K562 (cell line): ENCODE results near the gene B2M. TPM values are rescaled to one million over a fixed set of nuclear protein-coding genes. Genes with fewer than 3 reads are reported as not detected.

Source experiments
- ATAC-seq: fragments of 200-7000 bp; cut with Tn5 transposase; 3 replicates; pipeline ENCODE4 v1.9.1; 2020; ENCODE audit warnings: moderate library complexity
- BruUV-seq: library from RNA; stranded (reverse); fragments of 400-500 nt; replicated peaks from 2 replicates; lab custom pipeline; 2021; lab: Mats Ljungman, UMichigan
- CTCF ChIA-PET: fragments of 300-600 bp; formaldehyde crosslinking; extraction: SDS; loops from one replicate; lab custom pipeline; 2021; ENCODE audit warnings: low intra/inter-chr PET ratio; lab: Yijun Ruan, JAX
- POLR2A ChIA-PET: fragments of 300-600, 350-650 bp; sonication (Branson Sonifier 250); formaldehyde crosslinking; extraction: SDS; loops from one replicate; lab custom pipeline; 2021; ENCODE audit warnings: antibody characterized with exemption, inconsistent platforms; lab: Yijun Ruan, JAX
- DNase-seq, 4 experiments: peaks; one replicate each; pipeline versions ENCODE4 v3.0.0 to v3.0.0-alpha.2; 2011 to 2018; ENCODE audit warnings: low spot score in 3 of 4, mixed read lengths in 3 of 4; ENCODE audit errors: extremely low read depth in 1 of 4
- FAIRE-seq: peaks from 2 replicates; lab custom pipeline; 2011; peaks lifted over from hg19 to GRCh38; lab: Jason Lieb, UNC
- H2AFZ ChIP-seq: 2 replicates; pipeline ENCODE4 v1.6.0; 2011; ENCODE audit warnings: low read depth, low read length, control low read depth, inconsistent platforms
- H3K27ac ChIP-seq: fragments of 200-600 bp; 3 replicates; pipeline ENCODE4 v1.8.0; 2011; ENCODE audit warnings: low read depth, mild to moderate bottlenecking, control low read depth, inconsistent platforms, low read length, moderate library complexity, mixed read lengths; ENCODE audit errors: extremely low read depth
- H3K27me3 ChIP-seq, 2 experiments: fragments of 300-600 bp in 1 of 2; 2 replicates in 1 of 2; 3 replicates in 1 of 2; pipeline versions ENCODE4 v1.6.0 to v1.8.0; 2011; ENCODE audit warnings: inconsistent platforms in 2 of 2, low read length in 2 of 2, mild to moderate bottlenecking in 1 of 2, mixed read lengths in 1 of 2, moderate library complexity in 1 of 2; ENCODE audit not compliant: control insufficient read depth in 2 of 2, insufficient read depth in 2 of 2
- H3K36me3 ChIP-seq: fragments of 300-600 bp; 3 replicates; pipeline ENCODE4 v1.8.0; 2011; ENCODE audit warnings: mild to moderate bottlenecking, low read length, inconsistent platforms; ENCODE audit not compliant: control insufficient read depth, insufficient read depth
- H3K4me1 ChIP-seq, 2 experiments: fragments of 200-600 bp in 1 of 2; replicated peaks in 1 of 2; 2 replicates in 1 of 2; 3 replicates in 1 of 2; pipeline versions ENCODE4 v1.5.1 to v1.8.0; 2011; ENCODE audit warnings: inconsistent platforms in 2 of 2, low read length in 2 of 2, mild to moderate bottlenecking in 1 of 2, mixed read lengths in 1 of 2, moderate library complexity in 1 of 2; ENCODE audit not compliant: control insufficient read depth in 2 of 2, insufficient read depth in 2 of 2
- H3K4me2 ChIP-seq: 2 replicates; pipeline ENCODE4 v1.6.1; 2011; ENCODE audit warnings: low read length, control low read depth, inconsistent platforms, mixed read lengths; ENCODE audit not compliant: insufficient read depth
- H3K4me3 ChIP-seq: fragments of 200-600 bp; sonication (generic), shearing (Covaris generic); 2 replicates; pipeline ENCODE4 v1.5.1; 2016; ENCODE audit warnings: control low read depth, inconsistent platforms
- H3K79me2 ChIP-seq: fragments of 200-600 bp; 3 replicates; pipeline ENCODE4 v1.8.0; 2011; ENCODE audit warnings: low read length, inconsistent platforms; ENCODE audit not compliant: control insufficient read depth, insufficient read depth
- H3K9ac ChIP-seq, 2 experiments: 2 replicates each; pipeline versions ENCODE4 v1.6.0 to v1.6.1; 2011; ENCODE audit warnings: low read depth in 2 of 2, low read length in 2 of 2, control low read depth in 1 of 2, inconsistent platforms in 1 of 2, mild to moderate bottlenecking in 1 of 2, mixed read lengths in 1 of 2; ENCODE audit not compliant: insufficient read depth in 1 of 2
- H3K9me1 ChIP-seq: one replicate; pipeline ENCODE4 v1.6.0; 2011; ENCODE audit warnings: inconsistent platforms, mild to moderate bottlenecking, low read length, moderate library complexity; ENCODE audit not compliant: control insufficient read depth, insufficient read depth
- H3K9me3 ChIP-seq: replicated peaks from 2 replicates; pipeline ENCODE4 v1.5.1; 2011; ENCODE audit warnings: low read depth, low read length, inconsistent platforms; ENCODE audit not compliant: control insufficient read depth, insufficient read depth
- H4K20me1 ChIP-seq: replicated peaks from 2 replicates; pipeline ENCODE4 v1.6.1; 2011; ENCODE audit warnings: low read length, inconsistent platforms, mixed read lengths; ENCODE audit not compliant: control insufficient read depth, insufficient read depth
- ATF7 ChIP-seq: fragments of 450-650 bp; IDR thresholded peaks from 2 replicates; pipeline ENCODE4 v1.7.1; 2014; ENCODE audit warnings: mild to moderate bottlenecking, moderate library complexity
- KHSRP ChIP-seq: fragments of 450-650 bp; IDR thresholded peaks from 2 replicates; pipeline ENCODE4 v1.6.1; 2017
- NKRF ChIP-seq: fragments of 450-650 bp; IDR thresholded peaks from 2 replicates; pipeline ENCODE4 v1.6.1; 2016; ENCODE audit warnings: borderline replicate concordance
- ZNF175 ChIP-seq: fragments of 200-800 bp; sonication (Bioruptor generic); IDR thresholded peaks from 2 replicates; pipeline ENCODE4 v1.6.1; 2016; ENCODE audit warnings: low read depth, mild to moderate bottlenecking, missing genetic modification characterization, missing compliant biosample characterization
- ZNF212 ChIP-seq: fragments of 450-650 bp; formaldehyde crosslinking; IDR thresholded peaks from 2 replicates; pipeline ENCODE4 v1.4.0; 2020; ENCODE audit warnings: mild to moderate bottlenecking
- WGBS: fragments of 100-300 bp; shearing (Covaris generic); methylation state at CpG from one replicate; pipeline ENCODE4 v1.1.6; 2016; ENCODE audit warnings: low coverage, mixed read lengths; ENCODE audit not compliant: insufficient coverage; ENCODE audit errors: missing lambda C conversion rate; 5-methylcytosine and 5-hydroxymethylcytosine counted together
- in situ Hi-C: fragments of 300-500 bp; cut with MboI; formaldehyde crosslinking; loops from 4 replicates; pipeline ENCODE4 v1.15.0; 2018; ENCODE audit warnings: inconsistent platforms, mixed read lengths
- intact Hi-C: fragments of 100-400 bp; cut with micrococcal nuclease; formaldehyde crosslinking; loops from 2 replicates; pipeline ENCODE4 v1.14.2; 2022
- polyA plus RNA-seq, 8 experiments: library from polyadenylated mRNA; depleted of rRNA in 4 of 8; stranded (reverse) in 5 of 8; unstranded in 3 of 8; fragments of >200 nt; fragmentation: Nextera tagmentation in 2 of 8; fragmentation: Illumina TruSeq in 1 of 8; extraction: Ambion mirVana in 2 of 8; extraction: Trizol in 1 of 8; gene quantifications; 2 replicates each; pipeline versions ENCODE4 v1.2.1 to v1.2.3, GENCODE V29; 2011 to 2014; ENCODE audit warnings: inconsistent platforms in 1 of 8, missing spikeins in 1 of 8
- total RNA-seq, 7 experiments: library from RNA; depleted of rRNA in 6 of 7; stranded (reverse); fragments of >200 nt in 6 of 7; fragmentation: Illumina TruSeq in 2 of 7; extraction: Trizol in 2 of 7; gene quantifications; 2 replicates each; pipeline versions ENCODE4 v1.2.1 to v1.2.3, GENCODE V29; 2011 to 2021; ENCODE audit warnings: low replicate concordance in 1 of 7
- TF ChIP-seq, protein P1 (sequence below): fragments of 250-450 bp; sonication (Bioruptor Pico); IDR thresholded peaks from 2 replicates; pipeline ENCODE4 v1.5.0; 2020; ENCODE audit warnings: mild to moderate bottlenecking, borderline replicate concordance
- TF ChIP-seq, protein P2 (sequence below): fragments of 450-650 bp; IDR thresholded peaks from 2 replicates; pipeline ENCODE4 v1.6.1; 2014; ENCODE audit warnings: low read depth, mild to moderate bottlenecking, moderate library complexity, borderline replicate concordance
- TF ChIP-seq, protein P3 (sequence below): fragments of 450-650 bp; formaldehyde crosslinking; IDR thresholded peaks from 2 replicates; pipeline ENCODE4 v1.4.0; 2020; ENCODE audit warnings: mild to moderate bottlenecking, moderate library complexity
- TF ChIP-seq, protein P4 (sequence below): fragments of 250-450 bp; sonication (Bioruptor Pico); IDR thresholded peaks from 2 replicates; pipeline ENCODE4 v1.6.1; 2021; ENCODE audit warnings: mild to moderate bottlenecking

The B2M gene
- total and polyA plus RNA-seq, 9 of the 15 experiments (the other 6 are each of a cell fraction or from before 2014, with no cell fraction given) = 460 to 3,138 (median 1,032) TPM

DNA sequence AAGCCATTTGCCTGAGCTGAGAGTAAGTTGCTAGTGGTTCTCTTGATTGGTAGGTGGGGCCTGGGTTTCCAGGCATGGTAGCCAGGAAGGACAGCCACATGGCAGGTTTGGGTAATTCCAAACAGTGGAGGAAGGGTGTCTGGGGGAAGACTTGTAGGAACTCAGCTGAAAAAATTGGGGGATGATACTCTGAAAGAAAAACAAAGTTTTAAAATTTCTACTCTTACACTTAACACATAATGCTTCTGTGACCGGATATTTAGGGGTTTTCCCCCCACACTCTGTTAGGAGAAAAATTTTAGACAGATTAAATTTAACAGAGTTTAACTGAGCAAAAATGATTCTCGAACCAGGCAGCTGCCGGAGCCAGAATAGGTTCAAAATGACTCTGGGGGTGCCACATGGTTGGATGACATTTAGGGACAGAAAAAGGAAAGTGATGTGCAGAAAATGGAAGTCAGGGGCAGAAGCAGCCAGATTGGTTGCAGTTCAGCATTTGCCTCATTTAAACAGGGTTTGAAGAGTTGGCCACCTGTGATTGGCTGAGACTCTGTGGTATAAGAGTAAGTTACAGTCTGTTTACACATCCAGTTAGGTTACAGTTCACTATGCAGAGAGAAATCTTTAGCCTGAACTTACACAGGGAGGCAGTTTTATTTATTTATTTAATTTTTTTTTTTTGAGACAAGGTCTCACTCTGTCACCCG is 8.1 kb downstream of the B2M start:
- BruUV-seq = no TSS peak
- ChIA-PET POLR2A (interaction anchor here (0.7 to 4.0 kb wide), 4 partner anchors 8 to 1246 kb away, joined by 3 to 22 read pairs (median 7); partner anchors contain the start of gene TRIM69), CTCF (no interaction called here)
- Histone ChIP-seq H3K9me1 (peaks cover 3% of the 10 kb centered on the region), H2AFZ (no peak overlapping the region), H3K79me2 (peaks cover 9% of the 10 kb centered on the region), H3K9me3 (no peaks in the 10 kb centered on the region), H3K4me3 (no peak overlapping the region), H3K9ac (no peak overlapping the region), H3K27ac (peak overlapping the region; percentile 39; the same call in 2 of the 3 replicates), H3K36me3 (peaks cover 43% of the 10 kb centered on the region), H3K4me1 (no peaks in the 10 kb centered on the region; a peak in 3 of 5 replicates), H3K27me3 (no peaks in the 10 kb centered on the region), H3K4me2 (no peak overlapping the region), H4K20me1 (0 out of 2 replicates have a peak, but pooled peaks cover 4% of the 10 kb centered on the region)
- intact Hi-C loops (loop anchor here (10.0 kb wide), 2 partner anchors 125 to 205 kb away; no protein-coding TSS in a partner anchor), in situ Hi-C loops (no loop called here)
- peak in 1 of 4 experiments; percentile 13 for DNase-seq
- WGBS = 82% methylated on average over 4 of the region's 4 CpGs
- FAIRE-seq = no peak
- ATAC-seq = peak; percentile 74
- TF ChIP-seq ZNF212 (CRISPR knock-in tag) (no peak), ATF7 (no peak), KHSRP (peak; percentile 40), ZNF175 (CRISPR knock-in tag) (no peak), NKRF (no peak)
- TF ChIP-seq, protein P1, sequence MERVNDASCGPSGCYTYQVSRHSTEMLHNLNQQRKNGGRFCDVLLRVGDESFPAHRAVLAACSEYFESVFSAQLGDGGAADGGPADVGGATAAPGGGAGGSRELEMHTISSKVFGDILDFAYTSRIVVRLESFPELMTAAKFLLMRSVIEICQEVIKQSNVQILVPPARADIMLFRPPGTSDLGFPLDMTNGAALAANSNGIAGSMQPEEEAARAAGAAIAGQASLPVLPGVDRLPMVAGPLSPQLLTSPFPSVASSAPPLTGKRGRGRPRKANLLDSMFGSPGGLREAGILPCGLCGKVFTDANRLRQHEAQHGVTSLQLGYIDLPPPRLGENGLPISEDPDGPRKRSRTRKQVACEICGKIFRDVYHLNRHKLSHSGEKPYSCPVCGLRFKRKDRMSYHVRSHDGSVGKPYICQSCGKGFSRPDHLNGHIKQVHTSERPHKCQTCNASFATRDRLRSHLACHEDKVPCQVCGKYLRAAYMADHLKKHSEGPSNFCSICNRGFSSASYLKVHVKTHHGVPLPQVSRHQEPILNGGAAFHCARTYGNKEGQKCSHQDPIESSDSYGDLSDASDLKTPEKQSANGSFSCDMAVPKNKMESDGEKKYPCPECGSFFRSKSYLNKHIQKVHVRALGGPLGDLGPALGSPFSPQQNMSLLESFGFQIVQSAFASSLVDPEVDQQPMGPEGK (CRISPR knock-in tag) = no peak
- TF ChIP-seq, protein P2, sequence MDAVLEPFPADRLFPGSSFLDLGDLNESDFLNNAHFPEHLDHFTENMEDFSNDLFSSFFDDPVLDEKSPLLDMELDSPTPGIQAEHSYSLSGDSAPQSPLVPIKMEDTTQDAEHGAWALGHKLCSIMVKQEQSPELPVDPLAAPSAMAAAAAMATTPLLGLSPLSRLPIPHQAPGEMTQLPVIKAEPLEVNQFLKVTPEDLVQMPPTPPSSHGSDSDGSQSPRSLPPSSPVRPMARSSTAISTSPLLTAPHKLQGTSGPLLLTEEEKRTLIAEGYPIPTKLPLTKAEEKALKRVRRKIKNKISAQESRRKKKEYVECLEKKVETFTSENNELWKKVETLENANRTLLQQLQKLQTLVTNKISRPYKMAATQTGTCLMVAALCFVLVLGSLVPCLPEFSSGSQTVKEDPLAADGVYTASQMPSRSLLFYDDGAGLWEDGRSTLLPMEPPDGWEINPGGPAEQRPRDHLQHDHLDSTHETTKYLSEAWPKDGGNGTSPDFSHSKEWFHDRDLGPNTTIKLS = no peak
- TF ChIP-seq, protein P3, sequence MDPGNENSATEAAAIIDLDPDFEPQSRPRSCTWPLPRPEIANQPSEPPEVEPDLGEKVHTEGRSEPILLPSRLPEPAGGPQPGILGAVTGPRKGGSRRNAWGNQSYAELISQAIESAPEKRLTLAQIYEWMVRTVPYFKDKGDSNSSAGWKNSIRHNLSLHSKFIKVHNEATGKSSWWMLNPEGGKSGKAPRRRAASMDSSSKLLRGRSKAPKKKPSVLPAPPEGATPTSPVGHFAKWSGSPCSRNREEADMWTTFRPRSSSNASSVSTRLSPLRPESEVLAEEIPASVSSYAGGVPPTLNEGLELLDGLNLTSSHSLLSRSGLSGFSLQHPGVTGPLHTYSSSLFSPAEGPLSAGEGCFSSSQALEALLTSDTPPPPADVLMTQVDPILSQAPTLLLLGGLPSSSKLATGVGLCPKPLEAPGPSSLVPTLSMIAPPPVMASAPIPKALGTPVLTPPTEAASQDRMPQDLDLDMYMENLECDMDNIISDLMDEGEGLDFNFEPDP = no peak
- TF ChIP-seq, protein P4, sequence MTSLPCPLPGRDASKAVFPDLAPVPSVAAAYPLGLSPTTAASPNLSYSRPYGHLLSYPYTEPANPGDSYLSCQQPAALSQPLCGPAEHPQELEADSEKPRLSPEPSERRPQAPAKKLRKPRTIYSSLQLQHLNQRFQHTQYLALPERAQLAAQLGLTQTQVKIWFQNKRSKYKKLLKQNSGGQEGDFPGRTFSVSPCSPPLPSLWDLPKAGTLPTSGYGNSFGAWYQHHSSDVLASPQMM (CRISPR knock-in tag) = no peak
